Astrocyte of the spinal cord (primary cell): Measurements from ENCODE around the gene FBXL17.

Source experiments
- DNase-seq: peaks from one replicate; pipeline ENCODE4 v3.0.0; 2011; ENCODE audit warnings: low read depth, low spot score
- H3K4me3 ChIP-seq: 2 replicates; pipeline ENCODE4 v1.5.1; 2011; ENCODE audit warnings: low read depth, mild to moderate bottlenecking, low read length, moderate library complexity
- in situ Hi-C: cut with HindIII; loops from 2 replicates; pipeline ENCODE4 v1.10.0; 2017; ENCODE audit warnings: low sequenced_read_pairs
- TF ChIP-seq, protein P1 (sequence below): IDR thresholded peaks from 2 replicates; pipeline ENCODE4 v1.5.1; 2012; ENCODE audit warnings: low read depth, mild to moderate bottlenecking, low read length, inconsistent platforms

The FBXL17 gene

DNA sequence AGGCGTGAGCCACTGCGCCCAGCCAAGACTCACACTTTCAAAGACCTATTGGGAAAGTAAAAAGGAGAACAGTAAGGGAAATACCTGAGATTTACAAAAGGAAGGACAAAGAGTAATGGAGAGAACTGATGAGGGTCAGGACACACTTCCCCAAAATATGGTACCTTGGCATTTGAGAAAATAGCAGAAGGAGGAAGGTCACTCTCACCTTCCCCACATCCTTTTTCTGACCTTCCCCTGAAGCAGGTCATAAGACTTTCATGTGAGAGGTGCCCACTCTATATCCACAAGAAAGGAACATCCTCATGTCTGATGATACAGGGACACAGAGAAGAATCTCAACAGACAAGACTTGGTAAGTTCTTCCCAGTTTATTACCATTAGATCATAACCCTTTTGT is 272.8 kb downstream of the FBXL17 start:
- in situ Hi-C loops: no loop called here
- H3K4me3 ChIP-seq: no peak overlapping the region
- TF ChIP-seq, protein P1, sequence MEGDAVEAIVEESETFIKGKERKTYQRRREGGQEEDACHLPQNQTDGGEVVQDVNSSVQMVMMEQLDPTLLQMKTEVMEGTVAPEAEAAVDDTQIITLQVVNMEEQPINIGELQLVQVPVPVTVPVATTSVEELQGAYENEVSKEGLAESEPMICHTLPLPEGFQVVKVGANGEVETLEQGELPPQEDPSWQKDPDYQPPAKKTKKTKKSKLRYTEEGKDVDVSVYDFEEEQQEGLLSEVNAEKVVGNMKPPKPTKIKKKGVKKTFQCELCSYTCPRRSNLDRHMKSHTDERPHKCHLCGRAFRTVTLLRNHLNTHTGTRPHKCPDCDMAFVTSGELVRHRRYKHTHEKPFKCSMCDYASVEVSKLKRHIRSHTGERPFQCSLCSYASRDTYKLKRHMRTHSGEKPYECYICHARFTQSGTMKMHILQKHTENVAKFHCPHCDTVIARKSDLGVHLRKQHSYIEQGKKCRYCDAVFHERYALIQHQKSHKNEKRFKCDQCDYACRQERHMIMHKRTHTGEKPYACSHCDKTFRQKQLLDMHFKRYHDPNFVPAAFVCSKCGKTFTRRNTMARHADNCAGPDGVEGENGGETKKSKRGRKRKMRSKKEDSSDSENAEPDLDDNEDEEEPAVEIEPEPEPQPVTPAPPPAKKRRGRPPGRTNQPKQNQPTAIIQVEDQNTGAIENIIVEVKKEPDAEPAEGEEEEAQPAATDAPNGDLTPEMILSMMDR: no peak
- DNase-seq: no peak

DNA sequence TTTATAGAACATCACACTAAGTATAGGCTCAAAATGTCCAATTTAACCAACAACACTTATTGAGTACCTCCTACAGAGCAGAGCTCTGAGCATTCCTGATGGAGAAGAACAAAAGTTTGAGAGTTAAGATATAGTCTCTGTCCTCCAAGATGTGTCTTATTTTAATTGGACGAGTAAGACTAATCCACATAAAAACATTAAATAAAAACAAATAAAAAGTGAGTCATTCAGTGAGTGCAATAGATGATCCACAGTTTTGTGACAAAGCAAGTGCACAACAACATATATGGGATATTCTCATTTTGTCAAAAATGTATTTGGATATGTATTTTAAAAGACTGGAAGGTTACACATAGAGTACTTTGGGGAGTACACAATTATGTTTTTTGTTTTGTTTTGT is 277.4 kb downstream of the FBXL17 start:
- DNase-seq: no peak
- H3K4me3 ChIP-seq: no peak overlapping the region
- TF ChIP-seq, protein P1: no peak
- in situ Hi-C loops: no loop called here

DNA sequence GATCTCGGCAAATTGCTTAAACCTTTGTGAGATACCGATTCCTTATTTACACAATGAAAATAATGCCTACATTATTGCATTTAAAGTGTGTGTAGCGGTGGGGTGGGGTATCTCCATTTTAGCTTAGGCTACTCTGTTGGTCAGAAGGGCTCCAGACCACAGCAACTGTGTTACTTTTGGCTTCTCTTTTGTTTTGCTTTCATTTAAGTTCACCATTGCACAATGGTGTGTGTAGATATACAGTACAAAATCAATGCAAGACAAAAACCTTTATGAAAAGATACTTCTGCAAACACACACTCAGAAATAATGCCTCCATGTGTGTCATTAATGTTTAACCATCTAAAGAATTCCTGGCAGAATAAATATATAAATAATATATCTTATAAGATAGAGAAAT is 279.4 kb downstream of the FBXL17 start:
- TF ChIP-seq, protein P1: no peak
- no peak overlapping the region for H3K4me3 ChIP-seq
- in situ Hi-C loops: no loop called here
- peak; percentile 37 for DNase-seq

DNA sequence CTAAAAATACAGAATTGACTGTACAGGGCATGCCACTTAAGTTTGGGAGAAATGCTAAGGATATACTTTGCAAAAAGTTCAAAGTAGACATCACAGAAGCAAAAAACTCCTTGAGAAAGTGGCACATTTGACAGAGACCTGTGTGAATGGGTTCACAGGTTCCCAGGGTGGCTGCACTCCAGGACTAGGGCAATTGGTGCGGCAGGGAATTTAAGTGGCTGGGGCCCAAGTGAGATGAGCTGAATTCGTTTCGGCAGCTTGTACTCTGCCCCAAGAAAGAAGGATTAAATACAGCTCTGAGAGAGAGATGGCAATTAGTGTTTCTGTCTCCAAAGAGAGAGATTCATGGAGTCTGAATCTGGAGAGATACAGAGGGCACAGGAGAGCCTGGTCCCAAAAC is 280.1 kb downstream of the FBXL17 start:
- TF ChIP-seq, protein P1: no peak
- no peak overlapping the region for H3K4me3 ChIP-seq
- in situ Hi-C loops: no loop called here
- no peak for DNase-seq

DNA sequence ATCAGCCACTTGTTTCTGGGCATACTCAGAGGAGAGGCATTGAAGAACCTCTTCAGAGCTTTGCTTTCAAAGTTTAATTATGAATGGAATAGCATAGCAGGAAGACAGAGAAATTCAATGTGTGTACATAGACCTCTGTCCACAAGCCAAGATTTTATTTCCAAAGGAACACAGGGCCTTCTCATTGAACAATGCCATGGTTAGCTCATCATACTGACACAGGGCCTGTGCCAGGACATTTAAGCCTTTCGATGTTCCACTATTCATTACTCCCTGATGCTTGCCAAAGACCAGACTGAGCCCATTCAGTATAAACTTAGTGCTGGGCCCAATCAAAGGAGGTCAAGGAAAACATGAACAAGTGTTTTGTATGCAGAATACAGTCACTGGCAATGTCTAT is 280.8 kb downstream of the FBXL17 start:
- TF ChIP-seq, protein P1: no peak
- no peak overlapping the region for H3K4me3 ChIP-seq
- in situ Hi-C loops: no loop called here
- DNase-seq: peak; percentile 45

DNA sequence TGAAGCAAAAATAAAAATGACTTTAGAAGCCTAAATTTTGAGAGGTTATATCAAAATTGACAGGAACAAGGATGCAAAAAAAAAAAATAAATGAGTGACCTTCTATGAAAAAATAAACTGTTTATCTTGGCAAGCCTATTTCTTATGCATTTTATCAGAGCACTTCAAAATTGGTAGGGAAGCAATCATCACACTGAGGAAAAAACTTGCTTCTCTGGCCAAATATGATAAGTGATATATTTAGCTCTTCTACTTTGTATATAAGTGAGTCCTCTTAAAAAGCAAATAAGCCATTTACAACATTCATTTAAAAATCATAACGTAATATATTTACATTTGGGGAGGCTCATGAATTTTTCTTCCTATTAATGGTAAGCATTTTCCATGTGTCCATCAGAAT is 287.1 kb downstream of the FBXL17 start:
- in situ Hi-C loops: no loop called here
- H3K4me3 ChIP-seq: no peak overlapping the region
- no peak for DNase-seq
- TF ChIP-seq, protein P1: no peak

DNA sequence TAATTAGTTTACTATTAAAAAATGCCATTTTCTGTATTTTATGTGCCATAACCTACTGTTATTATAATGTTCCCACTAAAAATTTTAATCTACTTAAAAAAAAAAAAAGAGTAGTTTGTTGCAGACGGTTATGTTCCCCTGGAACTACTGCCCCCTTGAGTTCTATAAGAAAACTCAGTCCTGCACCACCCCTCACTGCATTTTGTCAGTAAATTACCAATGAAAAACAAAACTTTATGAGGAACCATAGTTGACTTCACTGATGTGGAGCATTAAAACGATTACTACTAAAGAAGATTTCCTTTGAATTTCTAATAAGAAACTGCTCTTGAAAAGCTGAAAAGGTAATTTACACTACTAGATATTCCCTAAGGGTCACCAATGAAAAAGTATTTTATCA is 288.7 kb downstream of the FBXL17 start:
- in situ Hi-C loops: no loop called here
- TF ChIP-seq, protein P1: peak; percentile 70
- no peak overlapping the region for H3K4me3 ChIP-seq
- DNase-seq: peak; percentile 22
